Gastrocnemius medialis (tissue), 4 donors: ENCODE measurements around the gene TRPC5OS.

Experiments used
- CTCF ChIP-seq, 5 experiments: fragments of 450-650 bp in 3 of 5; fragments of 200-600 bp in 2 of 5; sonication (generic) in 2 of 5; IDR thresholded peaks in 4 of 5; conservative IDR thresholded peaks in 1 of 5; 1 replicate in 4 of 5; 2 replicates in 1 of 5; pipeline ENCODE4 v1.5.1; 2016 to 2019; ENCODE audit warnings: antibody characterized with exemption in 5 of 5, mild to moderate bottlenecking in 3 of 5, moderate library complexity in 3 of 5
- POLR2A ChIP-seq, 2 donors: fragments of 450-650 bp; IDR thresholded peaks; one replicate each; pipeline ENCODE4 v1.6.1; 2017; ENCODE audit warnings: antibody characterized with exemption in 2 of 2, mild to moderate bottlenecking in 2 of 2, moderate library complexity in 2 of 2

DNA sequence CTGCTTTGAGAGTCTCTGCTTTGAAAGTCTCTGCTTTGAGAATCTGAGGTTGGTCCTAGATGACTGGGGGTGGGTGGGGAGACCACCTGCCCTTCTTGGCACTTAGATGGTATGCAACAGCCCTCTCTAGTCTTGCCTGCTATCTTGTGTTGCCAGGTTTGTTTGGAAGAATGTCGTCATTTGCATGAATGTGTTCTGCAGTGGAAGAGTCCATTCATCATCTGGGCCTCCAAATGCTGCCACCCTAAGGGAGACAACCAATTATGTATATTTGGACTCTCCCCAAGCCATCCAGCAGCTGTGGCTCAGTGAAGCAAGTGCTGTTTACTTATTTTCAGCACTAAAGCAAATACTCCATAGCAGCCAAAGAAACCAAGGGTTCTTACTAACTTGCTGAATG is 44.6 kb upstream of the TRPC5OS start:
- TF ChIP-seq CTCF (IDR thresholded peaks at IDR 0.05 in 4 of 5, conservative IDR thresholded peaks at IDR 0.05 in 1 of 5) (no peak), POLR2A (IDR thresholded peaks at IDR 0.05) (no peak)
